LoVo (cell line): ENCODE data around the gene ANKS1B.
"Not testable (repeated sequence)": the region's sequence is repeated elsewhere in the genome, so short reads cannot be mapped to it uniquely, and the experiment has no call there.

Experiments used
- DNase-seq: peaks from one replicate; pipeline ENCODE4 v3.0.0-alpha.2; 2016; ENCODE audit warnings: low spot score

The ANKS1B gene

GRCh38 chr12:99267038-99267437 is 717.7 kb downstream of the ANKS1B start:
- no peak for DNase-seq

- DNase-seq: no peak
Observed at GRCh38 chr12:99265648-99266047, 719.1 kb downstream of the ANKS1B start.

GRCh38 chr12:99261256-99261655 is 723.5 kb downstream of the ANKS1B start:
- DNase-seq: no peak

GRCh38 chr12:99260456-99260996 is 724.2 kb downstream of the ANKS1B start:
- no peak for DNase-seq

- no peak for DNase-seq
Observed at GRCh38 chr12:99259040-99259934, 725.4 kb downstream of the ANKS1B start.

GRCh38 chr12:99257672-99258071 is 727.1 kb downstream of the ANKS1B start:
- no peak for DNase-seq

- DNase-seq: no peak
Observed at GRCh38 chr12:99253068-99253467, 731.7 kb downstream of the ANKS1B start.

- DNase-seq: no peak
Observed at GRCh38 chr12:99250091-99250490, 734.6 kb downstream of the ANKS1B start.

- DNase-seq: no peak
Observed at GRCh38 chr12:99249543-99249942, 735.2 kb downstream of the ANKS1B start.

GRCh38 chr12:99237907-99238538 is 746.7 kb downstream of the ANKS1B start:
- not testable (repeated sequence) for DNase-seq

GRCh38 chr12:99235381-99235780 is 749.4 kb downstream of the ANKS1B start:
- DNase-seq: no peak

GRCh38 chr12:99234702-99235101 is 750.0 kb downstream of the ANKS1B start:
- DNase-seq: no peak

- no peak for DNase-seq
Observed at GRCh38 chr12:99232324-99232723, 752.4 kb downstream of the ANKS1B start.

GRCh38 chr12:99231031-99231430 is 753.7 kb downstream of the ANKS1B start:
- DNase-seq: no peak

GRCh38 chr12:99224237-99224636 is 760.5 kb downstream of the ANKS1B start:
- DNase-seq: no peak

- DNase-seq: no peak
Observed at GRCh38 chr12:99223579-99223978, 761.2 kb downstream of the ANKS1B start.

GRCh38 chr12:99213047-99213446 is 771.7 kb downstream of the ANKS1B start:
- DNase-seq: no peak

GRCh38 chr12:99212275-99212674 is 772.5 kb downstream of the ANKS1B start:
- DNase-seq: no peak

GRCh38 chr12:99205111-99205510 is 779.6 kb downstream of the ANKS1B start:
- DNase-seq: no peak

GRCh38 chr12:99201906-99202645 is 782.7 kb downstream of the ANKS1B start:
- no peak for DNase-seq

GRCh38 chr12:99200711-99201384 is 783.9 kb downstream of the ANKS1B start:
- no peak for DNase-seq

- DNase-seq: no peak
Observed at GRCh38 chr12:99195474-99195873, 789.3 kb downstream of the ANKS1B start.
